Chondrocyte (in vitro differentiated cells): ENCODE data around the gene KREMEN2. TPM values are rescaled to one million over a fixed set of nuclear protein-coding genes. Genes with fewer than 3 reads are reported as not detected.

Experiments
- DNase-seq: peaks from one replicate; pipeline ENCODE4 v3.0.0; 2021; ENCODE audit warnings: mixed read lengths, low spot score
- H3K27ac Mint-ChIP-seq: one replicate; pipeline ENCODE4 v1.8.0; 2021; ENCODE audit warnings: mild to moderate bottlenecking, moderate library complexity, mixed read lengths; ENCODE audit not compliant: unreplicated experiment
- H3K27me3 Mint-ChIP-seq: 2 replicates; pipeline ENCODE4 v1.8.0; 2021; ENCODE audit warnings: low read depth, mixed read lengths
- H3K36me3 Mint-ChIP-seq: 2 replicates; pipeline ENCODE4 v1.8.0; 2021; ENCODE audit warnings: low read depth, mixed read lengths
- H3K4me1 Mint-ChIP-seq: 2 replicates; pipeline ENCODE4 v1.8.0; 2021; ENCODE audit warnings: low read depth, mild to moderate bottlenecking, mixed read lengths
- H3K4me3 Mint-ChIP-seq: one replicate; pipeline ENCODE4 v1.8.0; 2021; ENCODE audit warnings: mild to moderate bottlenecking, moderate library complexity, mixed read lengths; ENCODE audit not compliant: unreplicated experiment
- H3K9me3 Mint-ChIP-seq: 2 replicates; pipeline ENCODE4 v1.8.0; 2021; ENCODE audit warnings: low read depth, mixed read lengths
- CTCF ChIP-seq: fragments of 200-600 bp; sonication (generic); IDR thresholded peaks from 2 replicates; pipeline ENCODE4 v1.5.0; 2021; ENCODE audit warnings: antibody characterized with exemption, mild to moderate bottlenecking, moderate library complexity
- total RNA-seq: library from RNA; stranded (reverse); gene quantifications from 3 replicates; pipeline ENCODE4 v1.2.1, GENCODE V29; 2021

KREMEN2 gene
- total RNA-seq, 1 donor from 2014 or later: not detected

DNA sequence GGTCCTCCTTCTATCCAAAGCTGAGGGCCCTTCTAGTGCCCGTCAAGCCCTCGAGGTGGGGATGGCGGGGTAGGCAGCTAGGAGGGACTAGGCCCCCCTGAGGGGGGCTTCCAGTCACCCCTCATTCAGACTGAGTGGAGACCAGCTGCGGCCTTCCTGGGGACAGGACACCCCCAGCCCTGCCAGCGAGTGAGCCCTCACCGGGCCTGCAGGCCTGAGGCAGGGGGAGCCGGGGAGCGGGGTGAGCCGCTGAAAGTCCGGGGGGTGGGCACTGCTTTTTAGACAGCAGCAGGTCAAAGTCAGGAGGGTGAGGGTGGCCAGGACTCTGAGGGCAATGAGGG is 8.7 kb upstream of the KREMEN2 start:
- Mint-ChIP-seq H3K9me3 (no peaks in the 10 kb centered on the region), H3K27me3 (peaks cover 10% of the 10 kb centered on the region), H3K36me3 (no peaks in the 10 kb centered on the region), H3K4me3 (no peak overlapping the region), H3K27ac (no peak overlapping the region), H3K4me1 (no peaks in the 10 kb centered on the region)
- no peak for TF ChIP-seq CTCF
- peak; percentile 71 for DNase-seq

DNA sequence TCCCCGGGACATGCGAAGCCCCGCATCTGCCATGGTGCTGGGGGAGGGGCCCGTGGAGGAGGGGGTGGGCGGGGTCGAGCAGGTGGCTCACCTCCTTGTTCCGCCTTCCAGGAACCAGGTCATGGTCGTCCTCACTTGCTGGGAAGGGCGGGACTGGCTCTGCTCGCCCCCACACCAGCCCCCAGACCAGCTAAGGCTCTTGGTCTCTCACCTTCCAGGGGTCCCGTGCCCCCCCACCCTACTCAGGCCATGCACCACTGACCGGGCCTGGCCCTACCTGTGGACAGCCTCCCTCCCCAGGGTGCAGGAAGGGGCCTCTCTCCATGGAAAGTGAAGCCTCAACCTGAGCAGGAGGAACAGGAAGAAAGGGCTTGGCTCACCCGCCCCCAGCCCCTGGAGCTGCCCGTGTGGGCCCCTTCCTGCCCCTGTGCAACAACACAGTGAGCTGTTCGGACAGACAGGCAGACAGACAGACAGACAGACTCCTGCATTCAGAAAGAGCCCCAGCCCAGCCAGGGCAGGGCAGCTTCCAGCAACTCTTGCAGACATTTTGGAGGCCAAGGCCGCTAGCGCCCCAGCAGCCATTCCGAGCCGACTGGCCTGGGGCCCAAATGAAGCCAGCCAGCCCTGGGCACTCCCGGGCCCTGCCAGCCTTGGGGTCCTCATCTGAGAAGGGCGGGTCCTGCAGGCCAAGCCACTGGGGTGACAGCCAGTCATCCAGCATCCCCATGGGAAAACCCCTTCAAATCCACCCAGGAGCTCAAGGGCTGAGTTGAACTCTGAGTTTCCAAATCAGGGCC is 8.1 kb upstream of the KREMEN2 start:
- no peak for TF ChIP-seq CTCF
- Mint-ChIP-seq H3K27ac (no peak overlapping the region), H3K4me3 (no peak overlapping the region), H3K9me3 (no peaks in the 10 kb centered on the region), H3K4me1 (no peaks in the 10 kb centered on the region), H3K36me3 (no peaks in the 10 kb centered on the region), H3K27me3 (peaks cover 11% of the 10 kb centered on the region)
- peak; percentile 79 for DNase-seq

DNA sequence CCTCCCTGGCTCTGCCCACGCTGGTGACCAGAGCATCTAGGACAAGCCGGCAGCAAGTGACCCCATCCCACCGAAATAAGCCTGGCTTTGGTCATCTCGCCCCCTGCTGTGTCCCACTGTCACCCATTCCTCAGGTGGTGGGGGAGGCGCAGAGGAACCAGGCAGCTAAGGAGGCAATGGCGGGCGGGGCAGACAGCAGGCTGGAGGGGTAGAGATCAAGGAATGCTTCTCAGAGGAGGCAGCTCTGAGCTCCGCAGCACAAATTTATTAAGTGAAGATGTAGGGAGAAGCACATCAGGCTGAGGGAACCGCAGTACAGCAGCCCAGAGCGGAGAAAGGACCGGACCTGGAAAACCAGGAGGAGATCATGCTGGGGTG is 7.5 kb upstream of the KREMEN2 start:
- Mint-ChIP-seq H3K27ac (no peak overlapping the region), H3K4me3 (no peak overlapping the region)

GRCh38 chr16:2959206-2959605 is 4.9 kb upstream of the KREMEN2 start:
- no peaks in the 10 kb centered on the region for H3K9me3 Mint-ChIP-seq
- no peaks in the 10 kb centered on the region for H3K36me3 Mint-ChIP-seq
- H3K4me3 Mint-ChIP-seq: no peak overlapping the region
- DNase-seq: no peak
- TF ChIP-seq CTCF: no peak
- H3K4me1 Mint-ChIP-seq: peaks cover 8% of the 10 kb centered on the region
- H3K27ac Mint-ChIP-seq: no peak overlapping the region
- H3K27me3 Mint-ChIP-seq: peaks cover 22% of the 10 kb centered on the region

More for the DNA sequence above, 7.5 kb upstream of the KREMEN2 start:
- Mint-ChIP-seq H3K27me3 (peaks cover 11% of the 10 kb centered on the region), H3K9me3 (no peaks in the 10 kb centered on the region), H3K4me1 (no peaks in the 10 kb centered on the region), H3K36me3 (no peaks in the 10 kb centered on the region)
- TF ChIP-seq CTCF: no peak
- DNase-seq: peak; percentile 75

- no peak for TF ChIP-seq CTCF
- no peak for DNase-seq
- peaks cover 8% of the 10 kb centered on the region for H3K4me1 Mint-ChIP-seq
- no peak overlapping the region for H3K27ac Mint-ChIP-seq
- no peak overlapping the region for H3K4me3 Mint-ChIP-seq
- no peaks in the 10 kb centered on the region for H3K9me3 Mint-ChIP-seq
- peaks cover 22% of the 10 kb centered on the region for H3K27me3 Mint-ChIP-seq
- H3K36me3 Mint-ChIP-seq: no peaks in the 10 kb centered on the region
These were observed 3.7 kb upstream of the KREMEN2 start for GRCh38 chr16:2960183-2961010.
